ENCODE data around the gene FBXL7.

Gene FBXL7

GRCh38 chr5:15786884-15787283 is 286.9 kb downstream of the FBXL7 start:
- no peak for DNase-seq

DNA sequence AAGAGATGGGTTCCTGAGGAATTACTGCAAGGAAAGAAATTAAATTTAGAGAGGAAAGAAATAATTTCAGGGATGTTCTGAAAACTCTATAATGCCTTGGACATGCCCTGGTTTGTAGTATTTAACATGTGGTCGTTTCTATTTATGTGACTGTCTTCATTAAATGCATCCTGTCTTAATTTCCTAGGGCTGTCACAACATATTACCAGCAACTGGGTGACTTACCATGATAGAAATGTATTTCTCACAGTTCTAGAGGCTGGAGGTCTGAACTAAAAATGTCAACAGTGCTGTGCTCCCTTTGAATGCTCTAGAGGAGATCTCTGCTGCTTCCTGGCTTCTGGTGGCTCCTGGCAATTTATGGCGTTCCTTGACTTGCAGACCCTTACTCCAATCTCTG is 287.7 kb downstream of the FBXL7 start:
- DNase-seq: no peak

- peak; percentile 6 for DNase-seq
These were observed 289.7 kb downstream of the FBXL7 start for GRCh38 chr5:15789642-15790041.

DNA sequence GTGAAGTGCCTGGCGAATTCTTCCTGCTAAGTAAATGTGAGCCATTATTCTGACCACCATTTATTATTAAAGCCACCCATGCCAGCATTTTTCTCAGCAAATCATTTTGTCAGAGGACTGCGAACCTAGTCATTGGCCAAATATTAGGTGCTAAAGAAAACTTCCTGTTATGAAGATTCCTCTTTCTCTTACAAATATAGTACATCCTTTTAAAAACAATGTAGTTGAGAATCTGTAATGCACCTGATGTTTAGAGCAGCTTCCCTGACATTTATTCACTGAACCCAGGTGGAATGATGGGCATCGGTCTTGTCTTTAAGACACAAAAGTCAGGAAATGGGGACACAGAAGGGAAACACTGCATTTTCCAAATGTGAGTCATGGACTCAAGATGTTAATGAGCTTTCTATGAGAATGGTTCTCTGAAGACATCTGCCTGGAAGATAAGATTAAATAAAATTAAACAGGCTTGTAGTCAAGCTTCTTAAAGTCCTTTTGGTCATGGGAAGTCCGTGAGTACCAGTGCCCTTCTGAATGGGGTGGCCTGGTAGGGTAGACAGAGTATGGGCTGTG is 290.6 kb downstream of the FBXL7 start:
- DNase-seq: no peak

DNA sequence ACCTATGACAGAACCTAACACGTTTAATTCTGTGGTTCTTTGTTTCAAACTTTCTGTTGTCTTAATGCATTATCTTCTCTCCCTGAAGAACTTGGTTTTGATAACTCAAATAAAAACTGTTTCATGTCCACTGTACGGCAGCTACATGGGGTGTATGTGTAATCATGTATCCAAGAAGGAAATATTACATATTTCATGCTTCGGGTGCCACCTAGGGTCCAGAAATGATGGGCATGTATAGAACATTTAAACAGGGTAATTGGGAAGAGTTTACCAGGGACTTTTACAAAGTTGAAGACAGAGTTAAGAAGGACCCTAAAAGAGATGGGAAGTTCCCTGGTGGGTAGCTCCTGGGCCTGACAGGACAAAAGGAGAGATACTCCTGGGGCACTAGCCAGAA is 291.3 kb downstream of the FBXL7 start:
- DNase-seq: no peak

- DNase-seq: no peak
These were observed 291.9 kb downstream of the FBXL7 start for GRCh38 chr5:15791859-15792258.

DNA sequence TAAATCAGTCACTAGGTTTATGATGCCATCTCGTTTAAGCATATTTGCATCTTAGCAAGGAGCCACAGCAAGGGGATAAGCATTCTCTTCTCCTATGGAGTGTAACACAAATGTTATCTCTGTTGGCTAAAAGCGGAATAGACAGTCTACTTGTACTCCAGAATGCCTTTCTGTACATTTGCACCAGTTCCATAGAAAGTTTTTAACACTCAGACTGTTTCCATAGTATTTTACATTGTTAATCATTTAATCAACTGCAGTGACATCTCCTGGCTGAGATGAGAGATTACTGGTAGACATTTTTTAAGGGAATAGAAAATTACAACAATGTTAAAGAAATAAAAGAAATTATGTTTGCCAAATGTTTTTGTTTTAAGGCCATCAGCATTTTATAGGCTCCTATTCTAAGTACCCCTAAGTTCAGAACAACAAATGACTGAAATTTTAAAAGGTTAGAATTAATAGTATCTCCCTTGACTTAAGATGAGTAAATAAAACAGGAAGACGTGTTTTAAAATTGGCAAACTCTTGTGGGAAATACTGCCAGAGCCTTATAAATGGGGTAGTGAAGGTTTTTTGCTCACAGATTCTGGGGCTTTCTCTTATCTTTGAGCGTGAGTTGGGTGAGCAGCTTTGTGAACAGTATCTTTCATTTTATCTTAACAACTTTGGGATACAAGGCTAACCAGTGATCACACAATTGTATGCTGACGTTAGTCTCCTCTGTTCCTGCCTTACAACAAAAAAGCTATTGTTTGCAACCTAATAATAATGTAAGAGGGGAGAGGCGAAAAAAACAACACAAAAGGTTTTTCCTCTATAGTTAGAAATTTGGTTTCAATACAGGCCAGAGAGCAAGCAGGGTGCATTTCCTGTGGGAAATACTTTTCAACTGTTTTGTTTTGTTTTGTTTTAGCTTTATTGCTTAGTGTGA is 294.3 kb downstream of the FBXL7 start:
- DNase-seq: no peak

DNA sequence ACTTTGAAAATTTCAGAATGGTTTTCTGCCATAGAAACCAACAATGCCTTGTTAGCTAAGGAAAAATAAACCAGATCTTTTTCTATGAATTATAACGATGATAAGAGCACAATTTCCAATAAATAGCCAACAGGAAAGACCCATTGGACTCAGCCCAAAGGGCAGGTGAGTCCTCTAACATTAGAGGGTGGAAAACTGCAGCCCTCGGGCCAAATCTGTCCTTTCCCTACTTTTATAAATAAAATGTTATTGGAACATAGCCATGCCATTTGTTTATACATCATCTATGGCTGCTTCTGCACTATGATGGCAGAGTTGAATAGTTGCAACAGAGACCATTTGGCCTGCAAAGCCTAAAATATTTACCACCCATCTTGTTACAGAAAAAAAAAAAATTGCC is 296.1 kb downstream of the FBXL7 start:
- DNase-seq: no peak

- no peak for DNase-seq
These were observed 296.6 kb downstream of the FBXL7 start for GRCh38 chr5:15796557-15796956.

DNA sequence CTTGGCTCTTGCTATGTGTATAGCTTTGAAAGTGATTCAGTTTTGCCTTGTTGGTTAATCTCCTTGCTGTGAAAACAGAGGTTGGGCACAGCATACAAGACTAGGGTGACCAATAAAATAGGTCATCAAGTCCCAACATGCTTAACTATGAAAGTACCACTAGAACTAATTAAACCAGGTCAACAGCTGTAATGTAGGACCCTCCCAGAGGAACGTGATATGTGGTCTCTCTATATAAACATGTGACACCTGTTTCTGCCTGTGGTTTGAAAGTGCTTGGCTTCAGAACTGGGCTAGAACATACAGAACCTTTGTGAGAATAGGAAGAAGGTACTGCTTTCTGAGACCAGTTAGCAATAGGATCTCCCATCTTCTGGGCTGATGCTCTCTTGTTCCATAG is 297.1 kb downstream of the FBXL7 start:
- no peak for DNase-seq

DNA sequence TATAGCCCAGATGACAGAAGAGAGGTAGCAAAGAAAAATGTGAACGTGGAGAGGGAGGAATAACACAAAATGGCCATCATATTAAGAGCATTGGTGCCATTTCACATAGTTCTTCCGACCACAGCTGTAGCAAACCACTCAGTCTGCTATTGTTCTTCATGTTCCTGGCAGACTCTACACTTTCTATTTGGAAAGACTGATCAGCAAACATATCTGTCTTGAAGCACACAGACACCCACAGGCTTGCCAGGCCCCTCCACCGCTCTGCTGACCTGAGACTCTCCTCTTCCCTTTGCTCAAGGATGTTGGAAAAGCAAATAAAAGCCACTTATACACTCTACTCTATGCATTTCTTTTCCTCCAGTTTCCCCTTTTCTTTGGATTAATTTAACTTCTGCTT is 298.0 kb downstream of the FBXL7 start:
- DNase-seq: no peak

DNA sequence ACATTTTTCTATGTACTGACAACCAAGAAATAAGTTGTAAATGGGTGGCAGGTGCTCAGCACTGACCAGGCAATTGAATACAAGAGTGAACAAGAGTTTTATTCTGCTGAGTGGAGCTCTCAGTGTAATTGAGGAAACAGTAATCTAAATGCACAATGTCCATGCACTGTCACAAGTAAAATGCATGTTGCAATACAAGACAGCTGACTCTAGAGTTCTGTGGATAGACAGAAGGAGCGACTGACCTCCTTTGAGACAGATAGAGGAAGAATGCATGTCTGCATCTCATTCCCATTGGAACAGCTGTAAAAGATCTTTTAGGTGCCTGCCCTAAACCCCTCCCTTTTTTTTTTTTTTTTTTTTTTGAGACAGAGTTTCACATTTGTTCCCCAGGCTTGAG is 299.0 kb downstream of the FBXL7 start:
- DNase-seq: no peak

- no peak for DNase-seq
These were observed 299.6 kb downstream of the FBXL7 start for GRCh38 chr5:15799612-15800011.

DNA sequence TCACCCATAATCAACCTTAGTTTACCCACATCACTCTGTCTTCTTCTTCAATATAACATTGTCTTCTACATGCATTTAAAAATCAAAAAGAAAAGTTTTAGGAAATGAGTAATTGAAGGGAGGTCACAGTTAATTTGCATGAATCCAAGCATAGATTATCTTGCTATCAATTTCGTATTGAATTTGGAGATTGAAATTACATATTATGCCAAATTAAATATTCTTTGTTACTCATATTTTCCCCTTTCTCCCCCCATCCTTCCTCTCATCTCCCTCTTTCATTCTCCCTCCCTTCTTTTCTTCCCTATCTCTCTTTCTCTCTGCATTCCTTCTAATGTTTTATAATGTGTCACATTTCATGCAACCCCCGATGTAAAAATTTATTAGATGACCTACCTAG is 303.3 kb downstream of the FBXL7 start:
- no peak for DNase-seq

GRCh38 chr5:15806613-15807012 is 306.6 kb downstream of the FBXL7 start:
- no peak for DNase-seq

- no peak for DNase-seq
These were observed 307.3 kb downstream of the FBXL7 start for GRCh38 chr5:15807248-15807647.

- DNase-seq: no peak
These were observed 307.9 kb downstream of the FBXL7 start for GRCh38 chr5:15807871-15808270.

DNA sequence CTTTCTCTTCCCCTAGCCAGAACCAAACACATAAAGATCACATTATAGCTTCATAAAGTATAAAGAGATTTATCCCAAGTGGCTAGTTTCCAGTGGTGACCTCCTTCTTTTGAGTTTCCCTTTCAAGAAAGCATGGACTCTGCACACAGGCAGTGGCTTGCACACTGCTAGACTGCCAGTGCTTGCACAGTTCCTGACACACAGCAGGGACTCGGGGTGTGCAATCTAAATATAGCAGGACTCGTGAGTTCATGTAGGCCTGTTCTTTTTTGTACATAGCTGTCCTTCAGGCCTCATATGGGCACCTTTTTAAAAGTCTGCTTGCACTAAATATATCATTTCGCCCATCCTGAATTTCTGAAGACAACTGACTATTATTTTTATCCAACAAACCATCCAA is 308.6 kb downstream of the FBXL7 start:
- no peak for DNase-seq

DNA sequence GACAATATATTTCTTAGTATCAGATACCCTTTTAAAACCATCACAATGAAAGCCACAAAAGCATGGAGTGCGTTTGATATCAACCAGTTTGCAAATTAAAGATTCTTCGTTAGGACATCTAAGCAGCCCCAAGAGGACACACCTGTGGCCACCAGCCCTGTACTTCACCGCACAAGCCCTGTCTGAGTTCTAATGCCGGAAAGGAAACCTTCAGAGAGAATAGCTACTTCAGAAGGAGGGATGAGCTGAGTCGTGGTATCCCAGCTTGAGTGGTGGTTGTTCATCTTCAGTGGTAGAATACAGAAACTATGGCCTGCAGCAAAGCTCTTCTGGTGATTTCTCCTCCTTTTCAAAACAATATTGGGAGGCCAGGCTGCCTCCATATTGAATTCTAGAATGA is 319.6 kb downstream of the FBXL7 start:
- no peak for DNase-seq

DNA sequence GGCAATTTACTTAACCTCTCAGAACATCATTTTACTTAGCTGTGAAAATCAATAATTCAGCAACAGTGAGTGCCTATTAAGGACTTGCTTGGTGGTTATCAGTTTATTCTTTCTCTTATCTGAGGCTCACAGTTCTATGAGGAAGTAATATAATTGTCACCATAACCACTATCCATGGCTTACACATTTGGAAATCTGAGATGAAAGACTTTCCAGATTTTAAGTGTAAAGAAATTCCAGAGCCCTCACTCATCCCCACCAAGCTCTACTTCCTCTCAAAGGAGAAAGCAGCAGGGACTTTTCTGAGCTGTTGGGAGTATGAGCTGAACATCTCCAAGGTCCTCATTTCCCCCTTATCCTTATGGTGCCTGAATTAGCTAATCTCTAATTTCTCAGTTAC is 321.5 kb downstream of the FBXL7 start:
- no peak for DNase-seq

GRCh38 chr5:15823398-15823797 is 323.4 kb downstream of the FBXL7 start:
- DNase-seq: no peak

GRCh38 chr5:15827741-15828140 is 327.8 kb downstream of the FBXL7 start:
- no peak for DNase-seq

DNA sequence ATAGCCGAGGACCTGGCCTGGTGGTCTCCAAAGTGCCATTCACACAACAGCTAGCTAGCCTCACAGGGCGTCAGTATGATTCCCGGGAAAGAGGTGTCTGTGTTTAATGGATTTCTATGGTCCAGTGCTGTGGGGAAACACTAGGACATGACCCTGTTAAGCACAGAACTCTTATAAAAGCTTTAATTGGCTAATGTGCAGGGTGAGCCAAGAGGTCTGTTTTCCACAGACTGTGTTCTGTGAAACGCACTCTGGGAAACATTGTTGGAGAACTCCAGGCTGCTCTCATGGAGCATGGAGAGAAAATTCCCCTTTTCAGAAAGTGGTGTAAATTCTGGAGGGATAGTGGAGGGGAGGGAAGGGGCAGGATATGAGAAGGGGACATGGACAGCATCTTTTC is 331.4 kb downstream of the FBXL7 start:
- DNase-seq: no peak

DNA sequence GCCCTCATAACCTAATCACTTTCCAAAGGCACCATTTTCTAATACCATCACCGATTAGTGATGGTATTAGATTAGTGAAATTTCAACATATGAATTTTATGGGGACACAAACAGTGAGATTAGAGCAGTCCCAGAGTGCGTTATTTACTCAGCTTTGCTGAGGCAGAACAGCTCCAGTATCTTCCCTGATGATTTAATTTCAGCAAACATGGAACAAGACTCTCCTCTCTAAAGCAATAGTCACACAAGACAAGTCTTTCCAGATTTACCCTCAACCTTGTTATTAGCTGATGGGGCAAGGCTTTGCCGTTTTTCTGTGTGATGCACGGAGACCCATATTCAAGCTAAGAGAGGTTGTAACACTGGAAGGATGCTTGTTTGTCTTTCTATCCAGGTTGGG is 333.4 kb downstream of the FBXL7 start:
- no peak for DNase-seq

Measured in DMS53 (cell line).